Heart left ventricle (tissue), 13 donors: ENCODE data around the gene CLNK.

Source experiments
- CTCF ChIP-seq, 12 donors: fragments of 200-600 bp; sonication (generic) in 4 of 12; IDR thresholded peaks; one replicate each; pipeline versions ENCODE4 v1.5.0 to v1.8.0; 2018 to 2022; ENCODE audit warnings: antibody characterized with exemption in 12 of 12, mild to moderate bottlenecking in 5 of 12
- POLR2A ChIP-seq, 2 donors: fragments of 450-650 bp; IDR thresholded peaks; one replicate each; pipeline ENCODE4 v1.6.1; 2017; ENCODE audit warnings: antibody characterized with exemption in 2 of 2, mild to moderate bottlenecking in 2 of 2, moderate library complexity in 2 of 2
- donor health status: ischemic (EF 13 %, LVEDD 7.1; RV severe dilation, severe dysfunction).
- donor health status: DM: no; HTN: yes; CAD: no.
- donor health status: DM: no; HTN: no; CAD: no.
- donor health status: ischemic (EF 25% LVEDD 6.9; RV normal size, moderate dysfunction).
- donor health status: ischemic (EF 25% LVEDD 5.7; RV mildly dilated, moderate dysfunction).
- donor health status: ischemic (EF 35%, LVEDD 5.7; RV mildly dilated, moderate dysfunction).
- donor health status: nonischemic (EF 11% LVEDD 7.7; RV severe dilation, severe dysfunction).
- donor health status: DM: yes; HTN: yes; CAD: no.
- donor health status: PGD.
- donor health status: ischemic (EF 29% LVEDD 5.4; RV normal size, mild dysfunction).
- donor health status: nonischemic (EF 23%, LVEDD 6.1; RV moderate dilation, normal function).

DNA sequence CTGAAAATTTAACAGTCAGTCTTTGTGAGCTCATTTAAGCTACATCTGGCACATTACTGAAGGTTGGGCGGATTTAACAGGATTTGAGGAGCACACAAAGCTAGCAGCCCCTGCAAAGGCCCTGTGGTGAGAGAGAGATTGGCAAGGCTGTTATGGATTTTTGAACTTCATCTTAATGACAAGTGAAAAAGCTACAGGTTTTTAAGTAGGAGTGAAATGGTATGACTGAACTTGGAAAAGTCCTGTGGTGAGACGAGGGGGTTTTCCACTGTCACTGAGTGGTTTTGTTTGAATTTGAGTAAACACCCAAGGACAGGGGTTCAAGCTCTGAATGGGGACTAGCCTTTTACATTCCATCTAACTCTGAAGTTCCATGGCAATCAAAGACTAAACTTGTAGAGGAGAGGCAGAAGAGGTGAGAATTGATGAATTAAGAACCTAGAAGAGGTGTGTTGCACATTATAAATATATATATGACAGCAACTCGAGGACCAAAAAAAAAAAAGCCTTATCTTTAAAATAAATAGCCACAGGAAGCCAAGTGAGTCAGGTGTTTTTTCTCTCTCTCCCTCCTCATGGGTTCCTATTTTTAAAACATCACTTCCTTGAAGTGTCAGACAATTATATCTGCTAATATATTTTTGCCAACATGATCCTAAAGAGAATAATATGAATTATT is 47.8 kb upstream of the CLNK start:
- TF ChIP-seq CTCF (IDR thresholded peaks at IDR 0.05), result no peak
- no peak for TF ChIP-seq POLR2A (IDR thresholded peaks at IDR 0.05)
